ENCODE data around the gene ASB8. TPM values are rescaled to one million over a fixed set of nuclear protein-coding genes. Genes with fewer than 3 reads are reported as not detected.

Gene ASB8
- total RNA-seq, 3 donors from 2014 or later (not counting 1 experiment from before 2014, with no cell fraction given): 62.9 to 73.8 (median 71.3) TPM

DNA sequence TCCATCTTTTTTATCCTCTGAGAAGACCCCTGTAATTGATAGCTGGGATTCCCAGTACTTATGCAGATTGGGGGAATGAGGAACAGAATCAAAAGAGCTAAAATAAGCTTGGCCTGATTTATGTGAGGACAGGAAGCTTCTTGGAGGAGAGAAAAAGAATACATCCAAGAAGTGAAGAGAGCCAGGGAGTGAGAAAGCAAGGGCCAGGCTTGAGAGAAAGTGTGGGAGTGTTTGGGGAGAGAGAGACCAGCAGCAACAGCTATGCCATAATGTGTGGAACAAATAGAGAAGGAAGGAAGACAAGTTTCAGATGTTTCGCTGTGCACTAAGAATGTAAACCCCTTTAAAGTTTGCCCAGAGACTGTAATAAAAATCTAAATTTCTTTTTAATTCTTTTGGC, 22.2 kb upstream of the ASB8 start:
- Mint-ChIP-seq H3K4me1 (peaks cover 13 to 21% of the 10 kb centered on the region in 2 donors), H3K27me3 (ENCODE audit: low read depth in 2 of 2) (peaks cover 35 to 43% of the 10 kb centered on the region in 2 donors), H3K27ac (no peak overlapping the region), H3K4me3 (no peak overlapping the region), H3K9me3 (no peaks in the 10 kb centered on the region), H3K36me3 (no peaks in the 10 kb centered on the region)
- H3K4me1 ChIP-seq (ENCODE audit: control insufficient read depth, insufficient read depth, low read length): peaks cover 16% of the 10 kb centered on the region
- H3K27ac ChIP-seq (ENCODE audit: low read length): no peak overlapping the region
- peaks cover 21% of the 10 kb centered on the region for H3K27me3 ChIP-seq (ENCODE audit: control insufficient read depth, insufficient read depth, low read length)
- no peak overlapping the region for H3K4me3 ChIP-seq (ENCODE audit: low read length)
- intact Hi-C loops (cut with micrococcal nuclease): no loop called here
- DNase-seq (no peak), ATAC-seq (no peak)
- H3K36me3 ChIP-seq (ENCODE audit: control insufficient read depth, insufficient read depth, low read length): no peaks in the 10 kb centered on the region
- H3K9me3 ChIP-seq (ENCODE audit: control insufficient read depth, insufficient read depth, low read length): no peaks in the 10 kb centered on the region
- WGBS (ENCODE audit: insufficient coverage): 100% methylated on average over 1 of the region's 1 CpG
- TF ChIP-seq, protein P1, sequence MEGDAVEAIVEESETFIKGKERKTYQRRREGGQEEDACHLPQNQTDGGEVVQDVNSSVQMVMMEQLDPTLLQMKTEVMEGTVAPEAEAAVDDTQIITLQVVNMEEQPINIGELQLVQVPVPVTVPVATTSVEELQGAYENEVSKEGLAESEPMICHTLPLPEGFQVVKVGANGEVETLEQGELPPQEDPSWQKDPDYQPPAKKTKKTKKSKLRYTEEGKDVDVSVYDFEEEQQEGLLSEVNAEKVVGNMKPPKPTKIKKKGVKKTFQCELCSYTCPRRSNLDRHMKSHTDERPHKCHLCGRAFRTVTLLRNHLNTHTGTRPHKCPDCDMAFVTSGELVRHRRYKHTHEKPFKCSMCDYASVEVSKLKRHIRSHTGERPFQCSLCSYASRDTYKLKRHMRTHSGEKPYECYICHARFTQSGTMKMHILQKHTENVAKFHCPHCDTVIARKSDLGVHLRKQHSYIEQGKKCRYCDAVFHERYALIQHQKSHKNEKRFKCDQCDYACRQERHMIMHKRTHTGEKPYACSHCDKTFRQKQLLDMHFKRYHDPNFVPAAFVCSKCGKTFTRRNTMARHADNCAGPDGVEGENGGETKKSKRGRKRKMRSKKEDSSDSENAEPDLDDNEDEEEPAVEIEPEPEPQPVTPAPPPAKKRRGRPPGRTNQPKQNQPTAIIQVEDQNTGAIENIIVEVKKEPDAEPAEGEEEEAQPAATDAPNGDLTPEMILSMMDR (IDR thresholded peaks at IDR 0.05): no peak

DNA sequence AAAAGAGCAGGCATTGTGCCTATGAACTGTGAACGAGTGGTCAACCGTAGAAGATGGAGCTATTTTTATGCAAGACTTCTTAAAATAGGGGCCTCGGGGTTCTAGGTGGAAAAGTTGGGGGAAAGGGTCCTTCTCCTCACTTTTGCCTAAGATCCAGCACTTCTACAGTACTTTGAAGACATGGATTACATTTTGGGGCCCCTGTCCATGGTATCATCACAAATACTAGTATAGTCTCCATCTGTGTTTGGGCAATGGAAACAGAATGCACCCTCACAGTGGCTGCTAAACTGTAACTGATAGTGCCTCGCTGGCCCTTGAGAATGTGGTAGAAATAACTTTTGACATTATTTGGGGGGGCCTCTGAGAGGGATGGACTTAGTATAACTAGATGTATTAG, 20.7 kb upstream of the ASB8 start:
- DNase-seq (no peak), ATAC-seq (no peak)
- H3K9me3 Mint-ChIP-seq: no peaks in the 10 kb centered on the region
- Histone ChIP-seq H3K36me3 (ENCODE audit: control insufficient read depth, insufficient read depth, low read length) (no peaks in the 10 kb centered on the region), H3K27me3 (ENCODE audit: control insufficient read depth, insufficient read depth, low read length) (peaks cover 12% of the 10 kb centered on the region), H3K9me3 (ENCODE audit: control insufficient read depth, insufficient read depth, low read length) (no peaks in the 10 kb centered on the region), H3K4me1 (ENCODE audit: control insufficient read depth, insufficient read depth, low read length) (peaks cover 5% of the 10 kb centered on the region), H3K4me3 (ENCODE audit: low read length) (no peak overlapping the region), H3K27ac (ENCODE audit: low read length) (no peak overlapping the region)
- WGBS (ENCODE audit: insufficient coverage): 93% methylated on average over 3 of the region's 4 CpGs
- peaks cover 9% of the 10 kb centered on the region in 2 donors for H3K4me1 Mint-ChIP-seq
- H3K36me3 Mint-ChIP-seq: no peaks in the 10 kb centered on the region
- TF ChIP-seq, protein P1 (IDR thresholded peaks at IDR 0.05): no peak
- intact Hi-C loops (cut with micrococcal nuclease): no loop called here
- H3K4me3 Mint-ChIP-seq: no peak overlapping the region
- H3K27ac Mint-ChIP-seq: no peak overlapping the region
- H3K27me3 Mint-ChIP-seq (ENCODE audit: low read depth in 2 of 2): peaks cover 29 to 39% of the 10 kb centered on the region in 2 donors

DNA sequence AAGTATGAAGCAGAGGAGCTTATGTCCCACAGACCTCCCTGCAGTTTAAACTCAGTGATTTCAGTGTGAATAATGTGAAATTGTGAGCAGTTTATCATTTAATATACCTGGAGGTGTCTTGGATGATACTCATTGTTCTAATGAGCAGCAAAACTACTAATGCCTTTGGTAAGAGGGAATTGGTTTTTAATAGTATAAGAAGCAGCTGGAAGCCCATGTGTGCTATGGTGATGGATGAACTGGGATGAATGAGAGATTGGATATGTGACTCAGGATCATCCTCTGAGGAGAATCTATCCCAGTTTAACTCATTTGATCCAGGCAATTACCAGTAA, 19.1 kb upstream of the ASB8 start:
- Histone ChIP-seq H3K9me3 (ENCODE audit: control insufficient read depth, insufficient read depth, low read length) (no peaks in the 10 kb centered on the region), H3K36me3 (ENCODE audit: control insufficient read depth, insufficient read depth, low read length) (no peaks in the 10 kb centered on the region), H3K27ac (ENCODE audit: low read length) (no peak overlapping the region), H3K4me1 (ENCODE audit: control insufficient read depth, insufficient read depth, low read length) (no peaks in the 10 kb centered on the region), H3K27me3 (ENCODE audit: control insufficient read depth, insufficient read depth, low read length) (peaks cover 9% of the 10 kb centered on the region), H3K4me3 (ENCODE audit: low read length) (no peak overlapping the region)
- intact Hi-C loops (cut with micrococcal nuclease): no loop called here
- Mint-ChIP-seq H3K27ac (no peak overlapping the region), H3K4me3 (no peak overlapping the region), H3K27me3 (ENCODE audit: low read depth in 2 of 2) (peaks cover 26 to 31% of the 10 kb centered on the region in 2 donors), H3K4me1 (no peaks in the 10 kb centered on the region), H3K9me3 (no peaks in the 10 kb centered on the region), H3K36me3 (no peaks in the 10 kb centered on the region)
- TF ChIP-seq, protein P1 (IDR thresholded peaks at IDR 0.05): no peak
- no peak for ATAC-seq
- DNase-seq: no peak

DNA sequence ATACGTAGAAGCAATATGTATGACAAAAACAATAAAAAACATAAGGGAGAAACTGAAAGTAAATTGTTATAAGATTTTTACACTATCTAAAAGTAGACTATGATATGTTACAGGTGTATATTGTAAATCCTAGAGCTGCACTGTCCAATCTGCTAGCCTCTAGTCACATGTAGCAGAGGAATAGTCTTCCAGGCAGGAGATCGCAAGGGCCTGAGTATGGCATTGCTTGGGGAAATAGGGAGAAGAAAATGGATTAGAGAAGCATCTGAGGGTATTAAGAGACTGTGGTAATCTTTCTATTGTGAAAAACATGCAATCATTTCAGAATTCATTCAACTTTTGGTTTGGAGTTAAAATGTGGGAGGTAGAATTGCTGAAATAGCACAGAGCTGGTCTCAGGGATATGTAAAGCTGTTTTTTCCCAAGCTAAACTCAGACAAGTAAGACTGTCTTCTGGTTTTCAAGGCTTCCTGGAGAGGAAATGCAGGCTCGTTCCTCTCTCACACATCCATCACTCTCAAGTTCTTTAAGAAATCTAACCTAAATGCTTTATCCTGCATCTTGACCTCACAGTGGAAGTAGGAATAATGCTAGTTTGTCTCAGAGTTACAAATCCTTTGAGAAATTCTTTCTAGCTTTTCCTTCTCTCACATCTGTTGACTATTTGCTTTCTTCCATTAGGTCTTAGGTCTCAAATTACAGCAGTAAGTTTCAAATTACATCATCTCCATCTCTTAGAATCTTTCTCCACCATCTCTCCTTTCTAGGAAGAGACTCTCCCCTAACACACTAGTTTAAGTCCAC, 18.5 kb upstream of the ASB8 start:
- Mint-ChIP-seq H3K4me3 (no peak overlapping the region), H3K9me3 (no peaks in the 10 kb centered on the region), H3K36me3 (no peaks in the 10 kb centered on the region), H3K27ac (no peak overlapping the region), H3K4me1 (no peaks in the 10 kb centered on the region), H3K27me3 (ENCODE audit: low read depth in 2 of 2) (peaks cover 22 to 25% of the 10 kb centered on the region in 2 donors)
- H3K27ac ChIP-seq (ENCODE audit: low read length): no peak overlapping the region
- no peaks in the 10 kb centered on the region for H3K9me3 ChIP-seq (ENCODE audit: control insufficient read depth, insufficient read depth, low read length)
- DNase-seq: no peak
- TF ChIP-seq, protein P1 (IDR thresholded peaks at IDR 0.05): no peak
- no peaks in the 10 kb centered on the region for H3K36me3 ChIP-seq (ENCODE audit: control insufficient read depth, insufficient read depth, low read length)
- WGBS (ENCODE audit: insufficient coverage): 57% methylated on average over 2 of the region's 3 CpGs
- ATAC-seq: no peak
- H3K4me1 ChIP-seq (ENCODE audit: control insufficient read depth, insufficient read depth, low read length): no peaks in the 10 kb centered on the region
- H3K4me3 ChIP-seq (ENCODE audit: low read length): no peak overlapping the region
- H3K27me3 ChIP-seq (ENCODE audit: control insufficient read depth, insufficient read depth, low read length): peaks cover 4% of the 10 kb centered on the region
- intact Hi-C loops (cut with micrococcal nuclease): no loop called here

All from natural killer cell (primary cell).